Skeletal muscle satellite cell (primary cell): Measurements from ENCODE around the gene CCDC9B.
A peak's percentile ranks its signal among the peaks of the same experiment; 100 is the strongest.

ENCODE experiments used
- H3K27me3 ChIP-seq: 2 replicates; pipeline ENCODE4 v1.7.0; 2013; ENCODE audit warnings: low read length; ENCODE audit not compliant: control insufficient read depth, insufficient read depth
- H3K36me3 ChIP-seq: 2 replicates; pipeline ENCODE4 v1.7.0; 2013; ENCODE audit warnings: mild to moderate bottlenecking, control low read depth, low read length; ENCODE audit not compliant: insufficient read depth
- H3K4me1 ChIP-seq: 2 replicates; pipeline ENCODE4 v1.7.0; 2013; ENCODE audit warnings: low read length; ENCODE audit not compliant: control insufficient read depth, insufficient read depth
- H3K4me2 ChIP-seq: 2 replicates; pipeline ENCODE4 v1.7.0; 2013; ENCODE audit warnings: mild to moderate bottlenecking, low read length
- H3K4me3 ChIP-seq: 2 replicates; pipeline ENCODE4 v1.7.0; 2013; ENCODE audit warnings: low read length
- H3K9ac ChIP-seq: 2 replicates; pipeline ENCODE4 v1.7.0; 2013; ENCODE audit warnings: mild to moderate bottlenecking, low read depth, low read length, moderate library complexity
- H3K9me3 ChIP-seq: replicated peaks from 2 replicates; pipeline ENCODE4 v1.7.0; 2013; ENCODE audit warnings: mild to moderate bottlenecking, control low read depth, low read length

CCDC9B gene

GRCh38 chr15:40282147-40282868, 58.4 kb downstream of the CCDC9B start:
- peaks cover 79% of the 10 kb centered on the region for H3K27me3 ChIP-seq
- peaks cover 22% of the 10 kb centered on the region for H3K4me1 ChIP-seq
- no peaks in the 10 kb centered on the region for H3K36me3 ChIP-seq

GRCh38 chr15:40281801-40282146, 59.0 kb downstream of the CCDC9B start:
- Histone ChIP-seq H3K36me3 (no peaks in the 10 kb centered on the region), H3K9ac (no peak overlapping the region), H3K4me1 (peaks cover 22% of the 10 kb centered on the region), H3K27me3 (peaks cover 80% of the 10 kb centered on the region), H3K4me2 (peak overlapping the region; percentile 86), H3K9me3 (no peaks in the 10 kb centered on the region), H3K4me3 (peak overlapping the region; percentile 54)

More at GRCh38 chr15:40282147-40282868, 58.4 kb downstream of the CCDC9B start:
- Histone ChIP-seq H3K4me2 (peak overlapping the region; percentile 86), H3K9me3 (no peaks in the 10 kb centered on the region), H3K4me3 (peak overlapping the region; percentile 54), H3K9ac (no peak overlapping the region)
